HL-60/S4 treated with retinoic acid at 250 ng/mL for 4 days and 3 days (cell line): Measurements from ENCODE around the gene SKOR1.

Source experiments
- in situ Hi-C: fragments of 300-500 bp; cut with MboI; formaldehyde crosslinking; loops from 2 replicates; pipeline ENCODE4 v1.7.0; 2022; ENCODE audit warnings: low sequenced_read_pairs

SKOR1 gene, protein sequence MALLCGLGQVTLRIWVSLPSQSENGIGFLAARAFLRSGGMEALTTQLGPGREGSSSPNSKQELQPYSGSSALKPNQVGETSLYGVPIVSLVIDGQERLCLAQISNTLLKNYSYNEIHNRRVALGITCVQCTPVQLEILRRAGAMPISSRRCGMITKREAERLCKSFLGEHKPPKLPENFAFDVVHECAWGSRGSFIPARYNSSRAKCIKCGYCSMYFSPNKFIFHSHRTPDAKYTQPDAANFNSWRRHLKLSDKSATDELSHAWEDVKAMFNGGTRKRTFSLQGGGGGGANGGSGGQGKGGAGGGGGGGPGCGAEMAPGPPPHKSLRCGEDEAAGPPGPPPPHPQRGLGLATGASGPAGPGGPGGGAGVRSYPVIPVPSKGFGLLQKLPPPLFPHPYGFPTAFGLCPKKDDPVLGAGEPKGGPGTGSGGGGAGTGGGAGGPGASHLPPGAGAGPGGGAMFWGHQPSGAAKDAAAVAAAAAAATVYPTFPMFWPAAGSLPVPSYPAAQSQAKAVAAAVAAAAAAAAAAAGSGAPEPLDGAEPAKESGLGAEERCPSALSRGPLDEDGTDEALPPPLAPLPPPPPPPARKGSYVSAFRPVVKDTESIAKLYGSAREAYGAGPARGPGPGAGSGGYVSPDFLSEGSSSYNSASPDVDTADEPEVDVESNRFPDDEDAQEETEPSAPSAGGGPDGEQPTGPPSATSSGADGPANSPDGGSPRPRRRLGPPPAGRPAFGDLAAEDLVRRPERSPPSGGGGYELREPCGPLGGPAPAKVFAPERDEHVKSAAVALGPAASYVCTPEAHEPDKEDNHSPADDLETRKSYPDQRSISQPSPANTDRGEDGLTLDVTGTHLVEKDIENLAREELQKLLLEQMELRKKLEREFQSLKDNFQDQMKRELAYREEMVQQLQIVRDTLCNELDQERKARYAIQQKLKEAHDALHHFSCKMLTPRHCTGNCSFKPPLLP

DNA sequence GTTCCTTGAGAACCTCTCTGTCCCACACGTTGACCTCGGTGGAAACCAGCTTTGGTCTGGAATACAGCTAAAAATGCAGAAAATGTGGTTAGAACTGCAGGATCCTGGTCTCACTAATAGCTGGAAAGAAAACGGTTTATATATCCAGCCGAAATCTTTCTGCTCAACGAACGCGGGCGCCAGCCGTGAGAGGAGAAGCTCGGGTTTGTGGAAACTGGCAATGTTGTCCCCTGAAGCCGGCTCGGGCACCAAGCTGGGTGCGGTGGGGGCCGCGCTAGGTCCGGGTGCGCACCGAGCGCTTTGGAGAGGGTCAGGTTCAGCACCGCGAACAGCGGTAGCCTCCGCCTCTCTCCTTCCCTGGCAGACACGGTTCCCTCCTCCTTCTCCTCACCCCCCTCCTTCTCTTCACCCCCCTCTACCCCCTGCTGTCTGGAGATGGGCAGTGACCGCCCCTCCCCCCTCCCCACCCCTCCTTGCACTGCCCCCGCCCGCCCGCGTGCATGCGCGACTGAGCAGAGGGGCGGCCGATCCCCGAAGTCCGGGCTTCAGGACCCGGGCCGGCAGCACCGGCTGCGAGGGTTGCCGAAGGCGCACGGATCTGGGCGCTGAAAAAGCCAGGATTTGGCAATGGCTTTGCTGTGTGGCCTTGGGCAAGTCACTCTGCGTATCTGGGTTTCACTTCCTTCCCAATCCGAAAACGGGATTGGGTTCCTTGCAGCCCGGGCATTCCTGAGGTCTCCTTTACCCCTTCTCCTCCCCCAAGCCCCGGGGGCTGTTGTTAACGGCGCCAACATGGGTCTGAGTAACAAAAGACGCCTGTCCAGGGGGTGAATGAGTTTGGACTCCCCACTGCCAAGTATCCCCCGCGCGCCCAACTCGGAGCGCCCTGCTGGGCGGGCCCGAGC is at the start of gene SKOR1:
SKOR1 (plus strand) TSS at position 534 of the 905 bp plus-strand sequence; CDS start at position 628, 94 bp downstream.
- in situ Hi-C loops, result loop anchor here (25.0 kb wide), 2 partner anchors 363 to 888 kb away; no protein-coding TSS in a partner anchor

DNA sequence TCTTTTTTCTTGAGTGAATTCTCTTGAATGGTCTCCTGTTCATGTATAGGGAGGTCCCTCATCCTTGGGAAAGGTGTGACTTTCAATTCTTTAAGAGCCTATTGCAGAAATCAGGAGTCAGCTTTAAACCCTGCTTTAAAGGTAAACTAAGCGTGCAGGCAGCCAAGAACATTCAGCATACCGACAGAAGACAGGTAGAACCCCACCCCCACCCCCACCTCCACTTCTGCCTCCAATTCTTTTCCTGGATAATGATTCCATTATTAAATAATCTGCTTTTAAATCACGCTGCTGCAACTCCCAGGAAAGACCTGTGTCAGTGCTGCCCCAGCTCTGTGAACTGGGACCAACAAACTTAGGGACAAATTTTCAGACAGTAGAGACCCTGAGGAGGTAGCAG is 49.3 kb upstream of the SKOR1 start:
- in situ Hi-C loops, result no loop called here

DNA sequence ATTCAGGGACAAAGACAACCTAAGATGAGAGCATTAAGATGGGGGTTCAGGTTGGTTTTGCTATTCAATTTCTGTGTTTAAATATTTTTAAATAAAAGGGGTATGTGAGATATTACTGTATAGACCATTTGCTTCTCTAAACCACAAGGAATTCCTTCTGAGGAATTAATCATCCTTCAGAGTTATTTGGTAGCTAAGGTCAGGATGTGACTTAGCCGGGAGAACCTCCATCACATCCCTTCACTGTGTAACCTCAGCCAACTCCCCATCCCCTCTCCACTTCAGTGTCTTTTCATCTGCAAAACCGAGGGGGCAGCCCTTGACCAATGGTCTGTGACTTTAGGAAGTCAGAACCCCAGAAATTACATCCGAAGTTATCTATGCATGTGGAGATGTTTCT is 48.7 kb upstream of the SKOR1 start:
- in situ Hi-C loops, result no loop called here

DNA sequence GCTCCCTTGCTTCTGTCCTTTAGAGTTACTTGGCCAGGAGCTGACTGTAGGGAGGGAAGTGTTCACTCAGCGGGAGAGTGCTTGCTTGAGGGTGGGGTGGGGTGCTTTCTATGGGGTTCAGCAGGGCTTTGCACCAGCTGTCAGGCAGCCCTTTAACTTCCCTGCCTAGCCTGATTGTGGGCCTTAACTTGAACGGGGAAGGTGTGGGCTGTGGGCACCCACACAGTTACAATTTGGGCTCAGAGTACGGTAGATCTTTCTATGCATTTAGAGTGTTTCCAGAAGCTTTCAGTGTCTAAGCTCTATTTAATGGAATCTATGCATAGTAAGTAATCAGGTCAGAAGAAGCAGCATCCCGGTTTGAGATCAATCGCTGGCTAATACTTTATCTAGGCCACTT is 48.2 kb upstream of the SKOR1 start:
- in situ Hi-C loops, result no loop called here

DNA sequence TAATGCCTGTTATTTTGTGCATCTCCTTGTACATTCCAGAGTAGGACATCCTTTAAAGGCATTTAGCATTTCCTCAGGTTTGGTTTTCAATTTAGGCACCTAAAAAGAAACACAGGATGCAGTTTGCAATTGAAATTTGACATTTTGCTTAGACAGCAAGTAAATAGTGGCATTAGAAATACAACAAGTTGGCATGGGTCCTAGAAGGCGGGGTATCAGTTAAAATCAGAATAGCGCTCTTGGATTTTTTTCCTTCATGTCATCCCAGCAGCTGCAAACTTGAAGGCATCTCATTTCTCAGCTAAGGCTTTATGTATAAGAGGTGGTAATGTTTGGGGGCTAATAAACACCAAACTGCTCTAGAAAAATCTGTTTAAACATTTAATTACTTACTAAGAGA is 47.5 kb upstream of the SKOR1 start:
- in situ Hi-C loops, result no loop called here

DNA sequence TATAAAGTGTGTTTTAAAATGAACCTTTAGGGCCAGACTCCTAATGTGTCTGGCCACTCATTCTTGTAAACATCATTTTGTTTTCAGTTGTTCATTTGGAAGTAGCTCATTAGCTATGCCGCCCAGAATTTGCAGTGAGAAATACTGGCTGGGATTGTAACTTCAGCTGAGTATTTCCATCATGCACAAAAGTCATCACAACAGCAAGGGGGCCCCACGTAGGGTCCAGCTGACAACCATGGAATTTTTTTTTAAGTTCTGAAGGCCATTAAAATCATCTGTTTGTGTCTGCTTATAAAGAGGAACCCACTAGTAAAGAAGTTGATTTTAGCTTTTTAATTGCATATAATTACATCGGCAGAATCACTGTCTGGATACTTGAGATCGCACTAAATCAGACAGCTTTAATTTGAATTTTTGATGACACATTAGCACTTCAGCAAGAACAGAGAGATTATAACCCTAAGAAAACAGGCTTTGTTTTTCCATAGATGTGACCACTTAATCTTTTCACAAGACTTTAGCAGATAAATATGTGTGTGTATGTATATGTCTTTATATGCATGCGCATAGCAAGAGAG is 46.3 kb upstream of the SKOR1 start:
- in situ Hi-C loops, result no loop called here

DNA sequence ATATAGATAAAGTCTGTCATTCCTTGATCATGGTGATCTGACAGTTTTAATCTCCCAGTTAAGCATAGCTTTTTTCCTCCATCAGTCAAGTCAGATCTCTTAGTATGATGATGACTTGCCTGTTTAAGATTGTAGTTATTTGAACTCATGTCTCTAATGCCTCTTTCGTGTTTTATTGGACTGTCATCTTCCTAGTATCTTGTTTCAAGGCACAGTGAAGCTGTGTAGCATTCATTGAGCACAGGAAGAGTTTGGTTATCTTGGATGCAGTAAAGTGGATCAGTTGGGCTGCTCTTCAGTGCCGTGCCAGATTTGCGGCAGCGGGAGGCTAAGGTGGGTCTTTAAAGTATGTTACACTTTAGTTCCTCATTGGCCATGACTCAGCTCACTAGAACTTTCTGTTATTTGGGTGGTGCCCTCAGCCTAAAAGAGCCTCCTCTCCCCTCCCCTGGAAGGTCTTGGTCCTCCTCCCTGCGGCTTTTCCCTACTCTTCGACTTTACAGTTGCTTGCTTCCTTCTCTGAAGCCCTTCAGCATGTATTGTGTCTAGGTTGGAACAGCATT is 45.7 kb upstream of the SKOR1 start:
- in situ Hi-C loops, result no loop called here

DNA sequence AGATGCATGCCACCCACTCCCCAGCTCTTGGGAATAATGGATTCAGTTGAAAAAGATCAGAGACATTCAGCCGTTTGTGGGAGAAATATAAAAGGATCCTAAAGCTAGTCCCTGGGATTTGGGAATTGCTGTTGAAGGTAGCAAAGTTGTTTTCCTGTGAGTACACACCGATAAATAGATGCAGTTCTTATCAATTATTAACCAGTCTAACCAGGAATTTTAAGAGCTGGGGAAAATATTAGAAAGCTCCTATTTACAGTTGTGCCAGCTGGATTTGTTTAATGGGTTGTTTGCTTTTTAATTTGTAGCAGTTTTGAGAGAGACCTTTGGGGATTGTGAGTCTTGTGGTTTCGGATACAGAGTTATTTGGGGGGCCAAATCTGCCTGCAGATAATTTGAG is 44.2 kb upstream of the SKOR1 start:
- in situ Hi-C loops, result no loop called here

DNA sequence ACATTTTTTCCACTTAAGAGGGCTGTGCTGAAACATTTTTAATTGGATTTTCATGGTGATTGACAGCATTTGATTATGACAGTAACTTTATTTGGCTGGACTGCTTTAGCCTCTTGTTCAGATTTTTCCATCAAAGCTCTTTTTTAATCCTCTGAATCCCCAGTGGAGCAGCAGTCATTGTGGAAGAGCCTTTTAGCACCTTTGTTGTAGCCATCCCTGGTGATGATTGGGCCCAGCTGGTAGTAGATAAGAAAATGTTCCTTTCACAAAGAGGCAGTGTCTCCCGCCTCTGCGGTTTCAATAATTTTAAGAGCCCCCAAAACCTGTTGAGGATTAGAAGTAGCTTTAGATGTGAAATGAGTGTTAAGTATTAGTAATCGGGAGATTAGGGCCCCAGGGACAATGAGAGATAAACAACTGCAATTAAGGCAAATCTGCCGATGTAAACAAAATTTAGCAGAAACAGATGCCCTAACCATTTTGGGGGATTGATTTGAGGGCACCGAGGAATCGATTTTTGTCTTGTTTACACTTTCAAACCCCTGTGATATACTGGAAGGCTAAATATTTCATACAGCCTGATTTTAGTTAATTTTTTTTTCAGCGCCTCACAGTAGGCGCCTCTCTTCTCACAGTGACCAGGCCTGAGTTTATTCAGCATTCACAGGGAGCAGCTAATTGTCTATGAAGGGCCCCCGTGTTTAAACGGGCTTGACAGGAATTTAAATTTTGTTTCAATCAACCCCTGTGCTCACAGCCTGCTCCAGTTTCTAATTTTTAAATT is 43.2 kb upstream of the SKOR1 start:
- in situ Hi-C loops, result no loop called here

DNA sequence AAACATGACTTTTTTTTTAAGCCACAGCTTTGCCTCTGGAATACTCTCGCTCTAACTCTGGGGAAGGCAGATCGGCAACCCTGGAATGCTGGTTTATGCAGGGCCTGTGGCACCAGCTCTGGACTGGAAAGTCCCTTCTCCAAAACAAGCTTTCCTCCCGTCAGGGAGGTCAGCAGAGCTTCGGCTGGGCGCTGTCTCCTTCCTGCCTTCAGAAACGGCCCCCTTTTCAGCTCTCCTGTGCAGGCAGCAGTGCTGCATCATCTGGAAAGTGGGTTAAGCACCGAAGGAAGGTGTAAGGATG is 42.7 kb upstream of the SKOR1 start:
- in situ Hi-C loops, result no loop called here

DNA sequence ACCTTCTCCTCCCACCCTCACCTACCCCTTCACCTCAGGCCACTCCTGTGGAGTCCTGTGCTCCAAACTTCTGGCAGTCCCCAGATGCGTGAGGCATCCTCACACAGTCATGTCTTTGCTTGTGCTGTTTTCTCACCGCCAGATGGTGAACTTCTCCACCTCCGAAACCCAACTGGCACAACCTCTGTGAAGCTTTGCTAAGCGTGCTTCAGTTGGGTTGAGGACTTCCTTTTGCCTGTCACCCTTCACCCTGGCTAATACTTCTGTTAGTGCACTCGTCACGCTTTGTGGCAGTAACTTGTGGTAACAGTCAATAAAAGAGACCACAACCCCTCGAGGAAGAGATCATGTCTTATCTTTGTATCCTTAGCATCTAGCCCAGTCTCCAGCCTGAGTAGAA is 42.0 kb upstream of the SKOR1 start:
- in situ Hi-C loops, result no loop called here

DNA sequence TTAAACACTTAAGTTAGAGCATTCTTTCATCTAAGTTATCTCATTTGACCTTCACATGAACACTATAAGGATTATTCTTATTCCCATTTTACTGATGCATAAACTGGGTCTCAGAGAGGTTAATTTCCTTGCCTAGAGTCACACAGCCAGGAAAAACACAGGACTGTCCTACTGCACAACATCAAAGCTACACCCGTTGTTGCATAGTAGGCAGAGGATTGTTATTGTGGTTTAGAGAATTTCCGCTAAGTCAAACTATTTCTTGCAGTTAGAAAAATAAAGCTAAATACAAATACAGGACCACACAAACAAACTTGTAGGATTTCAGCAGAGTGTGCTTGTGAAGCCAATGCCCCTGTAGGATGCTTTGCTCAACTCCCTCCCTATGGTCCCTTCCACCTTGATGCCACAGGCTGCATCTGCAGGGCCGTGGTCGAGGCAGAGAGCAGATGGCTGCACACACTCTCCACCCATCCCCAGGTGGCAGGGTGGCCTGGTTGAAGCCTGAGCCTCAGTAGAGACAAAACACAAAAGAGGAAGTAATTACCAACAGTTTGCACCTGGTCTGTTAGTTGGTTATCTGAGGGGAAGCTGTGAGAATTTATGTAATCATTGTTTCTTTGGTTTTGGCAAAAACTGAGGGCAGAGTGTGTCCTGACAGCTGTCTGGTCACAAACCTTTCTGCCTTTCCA is 41.1 kb upstream of the SKOR1 start:
- in situ Hi-C loops, result no loop called here

DNA sequence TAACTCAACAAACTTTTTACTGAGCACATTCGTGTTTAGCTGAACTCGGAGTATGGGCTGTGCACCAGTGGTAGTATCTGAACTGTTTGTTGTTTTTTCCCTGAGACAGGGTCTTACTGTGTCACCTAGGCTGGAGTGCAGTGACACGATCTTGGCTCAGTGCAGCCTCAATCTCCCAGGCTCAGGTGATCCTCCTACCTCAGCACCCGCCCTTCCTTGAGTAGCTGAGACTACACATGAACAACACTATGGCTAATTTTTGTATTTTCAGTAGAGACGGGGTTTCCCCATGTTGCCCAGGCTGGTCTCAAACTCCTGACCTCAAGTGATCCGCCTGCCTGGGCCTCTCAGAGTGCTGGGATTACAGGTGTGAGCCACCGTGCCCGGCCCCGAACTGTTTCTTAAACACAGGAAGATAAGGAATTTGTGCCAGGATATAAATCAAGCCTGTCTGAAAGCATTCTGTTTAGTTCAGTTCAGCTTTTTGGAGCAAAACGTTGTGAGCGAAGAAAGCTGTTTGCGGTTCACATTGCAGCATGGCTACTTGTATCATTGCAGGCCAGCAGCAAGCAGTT is 40.4 kb upstream of the SKOR1 start:
- in situ Hi-C loops, result no loop called here

DNA sequence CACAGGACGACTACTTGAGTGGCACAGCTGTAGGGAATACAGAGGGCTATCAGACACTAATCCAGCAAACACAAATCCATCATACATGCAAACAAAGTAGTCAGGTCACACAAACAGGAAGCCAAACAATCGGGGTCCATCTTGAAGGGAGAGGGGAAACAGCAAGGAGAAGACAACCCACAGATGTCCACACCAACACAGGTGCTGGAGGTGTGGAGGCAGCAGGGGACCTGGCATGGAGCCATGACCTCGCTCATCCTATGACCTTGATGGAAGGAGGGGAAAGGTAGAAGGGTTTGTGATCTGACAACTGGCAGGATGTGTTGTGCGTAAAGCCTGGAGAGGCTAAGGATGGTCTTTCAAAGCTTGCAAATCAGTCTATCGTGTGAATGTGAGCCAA is 39.9 kb upstream of the SKOR1 start:
- in situ Hi-C loops, result no loop called here

DNA sequence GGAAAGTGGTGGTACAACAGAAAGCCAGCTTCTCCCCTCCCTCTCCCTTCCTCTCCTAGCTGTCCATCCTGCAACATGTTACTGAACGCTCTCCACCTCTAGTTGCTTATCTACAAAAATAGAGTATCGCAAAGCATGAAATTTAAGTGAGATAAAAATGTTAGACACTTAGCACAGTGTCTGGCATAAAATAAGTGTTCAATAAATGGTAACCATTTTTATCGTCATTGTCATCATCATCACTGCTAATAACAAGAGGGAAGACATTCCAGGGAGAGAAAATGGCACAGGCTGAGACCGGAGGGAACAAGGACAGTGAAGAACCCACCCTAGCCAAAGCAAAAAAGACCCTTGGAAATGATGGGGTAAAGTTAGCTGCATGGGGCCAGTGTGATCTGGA is 38.7 kb upstream of the SKOR1 start:
- in situ Hi-C loops, result no loop called here

DNA sequence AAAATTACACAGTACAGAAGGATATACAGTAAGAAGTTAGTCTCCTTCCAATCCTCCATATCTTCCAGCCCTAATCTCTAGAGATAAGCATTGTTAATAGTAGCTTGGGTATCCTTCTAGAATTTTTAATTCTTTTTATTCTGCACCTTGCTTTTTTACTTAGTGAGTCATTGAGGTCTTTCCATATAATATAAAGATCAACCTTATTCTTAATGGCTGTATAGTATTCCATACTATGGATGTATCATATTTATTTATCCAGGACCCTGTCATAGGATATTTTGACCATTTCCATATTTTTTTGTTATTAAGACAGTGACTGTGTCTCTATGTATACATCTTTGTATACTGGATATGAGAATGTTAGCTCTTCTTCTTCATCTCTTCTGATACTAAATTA is 36.3 kb upstream of the SKOR1 start:
- in situ Hi-C loops, result no loop called here

DNA sequence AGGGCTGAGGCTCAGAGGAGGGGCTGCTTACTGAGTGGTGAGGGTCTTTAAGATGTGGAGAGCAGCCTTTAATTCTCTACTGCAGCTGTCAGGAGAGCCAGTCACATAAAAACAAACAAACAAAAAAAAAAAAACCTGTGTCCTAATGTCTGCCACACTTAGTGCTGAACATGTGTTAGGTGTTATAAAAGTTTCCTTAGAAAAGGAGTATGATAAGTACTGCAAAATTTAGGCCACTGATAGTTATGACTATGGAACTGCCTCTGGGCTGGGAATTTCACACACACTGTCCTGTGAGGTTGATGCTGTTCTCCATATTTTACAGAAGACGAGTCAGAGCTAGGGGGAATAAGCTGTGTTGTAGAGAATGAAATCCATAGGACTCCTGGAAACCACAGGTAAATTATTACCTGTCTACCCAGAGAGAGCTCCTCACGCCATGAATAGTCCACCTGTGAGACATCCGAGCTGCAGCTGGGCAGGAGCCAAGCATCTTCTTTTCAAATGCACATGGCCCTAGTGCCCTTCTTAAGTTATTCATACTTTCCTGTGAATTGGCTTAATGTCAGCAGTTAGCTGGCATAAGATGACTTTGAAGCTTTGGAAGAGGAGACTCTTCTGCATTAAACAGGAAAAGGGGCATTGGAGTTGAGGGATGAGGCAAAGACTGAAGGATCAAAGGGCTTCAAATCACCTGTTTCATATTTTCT is 34.5 kb upstream of the SKOR1 start:
- in situ Hi-C loops, result no loop called here
